ENCODE data around the gene ATP6V1C2. TPM values are rescaled to one million over a fixed set of nuclear protein-coding genes. Genes with fewer than 3 reads are reported as not detected.
A peak's percentile ranks its signal among the peaks of the same experiment; 100 is the strongest.

ATP6V1C2 gene
- total RNA-seq, 1 donor from 2014 or later, result not detected

DNA sequence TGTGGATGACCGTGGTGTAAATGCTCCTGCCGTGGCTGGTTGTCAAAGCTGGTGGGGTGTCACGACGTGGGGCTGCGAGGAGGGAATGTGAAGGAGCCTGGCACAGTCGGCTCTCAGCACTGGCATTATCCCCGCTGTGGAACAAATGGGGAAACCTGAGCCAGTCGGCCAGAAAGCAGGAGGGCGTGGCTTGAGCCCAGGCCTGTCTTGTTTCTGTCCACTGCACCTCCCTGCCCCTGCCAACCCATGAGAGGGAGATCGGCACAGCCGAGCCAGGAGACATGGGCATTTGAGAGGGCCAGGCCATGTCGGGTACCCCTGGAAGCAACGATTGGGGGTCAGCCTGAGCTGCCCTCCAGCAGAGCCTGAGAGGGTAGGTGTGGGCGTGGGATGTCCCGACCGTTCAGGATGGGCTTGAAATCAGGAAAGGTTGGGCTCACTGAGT, 46.7 kb downstream of the ATP6V1C2 start:
- no peak for DNase-seq
- Mint-ChIP-seq H3K9me3 (no peaks in the 10 kb centered on the region), H3K4me1 (no peaks in the 10 kb centered on the region), H3K4me3 (no peak overlapping the region), H3K27ac (no peak overlapping the region), H3K36me3 (ENCODE audit: low read depth) (no peaks in the 10 kb centered on the region), H3K27me3 (peaks cover 3% of the 10 kb centered on the region)
- intact Hi-C loops (cut with micrococcal nuclease), result no loop called here

DNA sequence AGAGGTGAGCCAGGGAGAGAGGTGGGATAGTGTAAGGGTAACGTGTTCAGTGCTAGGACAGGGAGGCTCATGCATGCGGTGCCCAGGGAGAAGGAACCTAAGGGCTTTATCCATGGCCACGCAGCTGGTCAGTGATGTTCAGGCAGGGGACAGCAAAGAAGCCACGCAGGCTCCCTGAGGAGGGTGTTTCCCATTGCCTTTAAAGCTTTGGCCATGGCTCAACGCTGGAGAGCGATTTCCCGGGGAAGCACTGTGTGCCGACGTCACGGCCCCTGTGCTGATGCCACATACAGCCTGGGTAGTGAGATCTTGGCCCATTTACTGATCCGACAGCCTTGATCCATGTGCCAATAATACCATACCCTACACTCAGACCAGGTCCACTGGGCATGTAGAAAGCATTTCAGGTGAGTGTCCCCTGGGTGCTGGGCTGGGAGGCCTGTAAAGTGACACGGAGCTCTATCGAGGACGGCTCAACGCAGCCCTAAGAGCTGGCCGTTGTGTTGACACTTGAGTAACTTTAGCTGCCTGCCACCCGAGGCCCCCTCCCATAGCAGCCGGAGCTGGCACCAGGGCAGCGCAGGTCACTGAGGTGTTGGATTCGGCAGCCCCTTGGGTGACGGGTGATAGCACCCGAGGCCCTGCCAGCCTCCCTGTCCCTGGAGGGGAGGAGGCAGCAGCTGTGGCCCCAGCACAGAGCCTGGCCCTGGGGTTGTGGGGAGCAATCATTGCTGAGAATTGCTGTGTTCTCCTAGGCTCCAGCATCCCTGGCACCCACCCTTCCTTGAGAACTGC, 49.7 kb downstream of the ATP6V1C2 start:
- H3K36me3 Mint-ChIP-seq (ENCODE audit: low read depth), result no peaks in the 10 kb centered on the region
- no peak overlapping the region for H3K4me3 Mint-ChIP-seq
- no peaks in the 10 kb centered on the region for H3K27me3 Mint-ChIP-seq
- intact Hi-C loops (cut with micrococcal nuclease), result no loop called here
- peaks cover 2% of the 10 kb centered on the region for H3K4me1 Mint-ChIP-seq
- no peak for DNase-seq
- no peak overlapping the region for H3K27ac Mint-ChIP-seq
- no peaks in the 10 kb centered on the region for H3K9me3 Mint-ChIP-seq

DNA sequence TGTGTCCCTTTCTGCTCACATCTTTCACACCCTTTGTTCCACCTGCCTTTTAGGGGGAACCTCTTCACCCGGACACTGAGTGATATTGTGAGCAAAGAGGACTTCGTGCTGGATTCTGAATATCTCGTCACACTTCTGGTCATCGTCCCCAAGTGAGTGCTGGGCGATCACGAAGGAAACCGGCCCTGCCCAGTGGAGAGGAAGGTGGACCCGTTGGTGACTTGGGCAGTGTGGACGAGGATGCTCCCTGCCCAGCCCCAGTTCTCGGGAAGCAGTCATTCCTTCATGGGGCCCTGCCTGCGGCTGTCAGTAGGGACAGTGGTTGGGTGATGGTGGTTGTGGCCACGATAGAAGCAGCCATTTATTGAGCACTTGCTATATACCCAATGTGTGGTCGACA, 50.4 kb downstream of the ATP6V1C2 start:
- no peaks in the 10 kb centered on the region for H3K27me3 Mint-ChIP-seq
- no peak for DNase-seq
- H3K36me3 Mint-ChIP-seq (ENCODE audit: low read depth), result no peaks in the 10 kb centered on the region
- no peak overlapping the region for H3K27ac Mint-ChIP-seq
- intact Hi-C loops (cut with micrococcal nuclease), result no loop called here
- no peaks in the 10 kb centered on the region for H3K9me3 Mint-ChIP-seq
- no peak overlapping the region for H3K4me3 Mint-ChIP-seq
- H3K4me1 Mint-ChIP-seq, result peaks cover 2% of the 10 kb centered on the region

GRCh38 chr2:10772201-10772867, 50.9 kb downstream of the ATP6V1C2 start:
- Mint-ChIP-seq H3K27ac (no peak overlapping the region), H3K4me1 (peaks cover 2% of the 10 kb centered on the region), H3K9me3 (no peaks in the 10 kb centered on the region), H3K4me3 (no peak overlapping the region), H3K36me3 (ENCODE audit: low read depth) (no peaks in the 10 kb centered on the region), H3K27me3 (no peaks in the 10 kb centered on the region)
- intact Hi-C loops (cut with micrococcal nuclease), result no loop called here
- DNase-seq, result no peak

- H3K36me3 Mint-ChIP-seq (ENCODE audit: low read depth), result no peaks in the 10 kb centered on the region
- intact Hi-C loops (cut with micrococcal nuclease), result no loop called here
- H3K4me3 Mint-ChIP-seq, result no peak overlapping the region
- H3K9me3 Mint-ChIP-seq, result no peaks in the 10 kb centered on the region
- DNase-seq, result no peak
- H3K4me1 Mint-ChIP-seq, result peaks cover 2% of the 10 kb centered on the region
- no peak overlapping the region for H3K27ac Mint-ChIP-seq
- H3K27me3 Mint-ChIP-seq, result no peaks in the 10 kb centered on the region
Observed at GRCh38 chr2:10772868-10773215, 51.4 kb downstream of the ATP6V1C2 start.

DNA sequence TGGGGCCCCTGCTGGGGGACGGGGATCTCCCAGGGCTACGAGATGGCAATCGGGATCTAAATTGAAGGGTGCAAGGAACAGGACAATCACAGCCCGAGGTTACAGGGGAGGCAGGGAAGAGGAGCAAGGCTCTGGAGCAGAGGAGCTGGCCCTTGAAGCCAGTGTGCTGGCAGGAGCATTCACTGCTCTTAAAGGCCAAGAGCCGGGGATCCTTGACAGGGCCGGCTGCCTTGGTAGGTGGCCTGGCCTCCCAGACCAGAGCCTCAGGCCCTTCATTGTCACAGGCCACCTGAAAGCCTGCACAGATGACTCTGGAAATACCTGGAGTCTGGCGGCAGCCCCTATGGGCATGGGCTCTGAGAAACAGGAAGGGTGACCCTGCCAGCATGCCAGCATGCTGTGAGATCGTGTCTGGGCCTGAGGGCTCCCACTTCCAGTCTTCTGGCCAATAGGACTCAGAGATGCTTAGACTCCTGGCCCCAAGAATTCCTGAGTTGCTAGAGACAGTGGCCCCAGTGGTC, 52.5 kb downstream of the ATP6V1C2 start:
- intact Hi-C loops (cut with micrococcal nuclease), result no loop called here
- no peaks in the 10 kb centered on the region for H3K9me3 Mint-ChIP-seq
- no peaks in the 10 kb centered on the region for H3K27me3 Mint-ChIP-seq
- no peak overlapping the region for H3K4me3 Mint-ChIP-seq
- H3K27ac Mint-ChIP-seq, result no peak overlapping the region
- DNase-seq, result no peak
- peaks cover 2% of the 10 kb centered on the region for H3K36me3 Mint-ChIP-seq (ENCODE audit: low read depth)
- H3K4me1 Mint-ChIP-seq, result peaks cover 2% of the 10 kb centered on the region

DNA sequence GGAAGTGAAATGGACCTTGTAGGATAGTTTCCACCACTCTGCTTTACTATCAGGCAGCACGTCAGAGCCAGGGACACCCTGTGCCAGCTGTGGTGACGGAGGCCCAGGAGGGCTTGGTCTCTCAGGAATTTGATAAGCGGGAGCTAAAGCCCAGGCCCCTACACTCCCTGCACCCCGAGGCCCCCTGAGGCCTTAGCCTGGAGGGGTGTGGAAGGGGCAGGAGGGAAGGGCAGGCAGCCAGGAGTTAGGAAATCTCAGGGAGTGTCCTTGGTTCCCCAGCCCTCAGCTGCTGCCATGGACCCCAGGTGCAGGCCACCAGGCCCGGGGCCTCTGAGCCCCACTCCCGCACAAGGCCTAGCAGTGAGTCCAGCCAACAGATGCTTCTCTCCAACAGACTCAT, 53.0 kb downstream of the ATP6V1C2 start:
- no peak overlapping the region for H3K27ac Mint-ChIP-seq

GRCh38 chr2:10775021-10775780, 53.8 kb downstream of the ATP6V1C2 start:
- H3K27ac Mint-ChIP-seq, result no peak overlapping the region
- peaks cover 2% of the 10 kb centered on the region for H3K4me1 Mint-ChIP-seq
- intact Hi-C loops (cut with micrococcal nuclease), result no loop called here
- no peaks in the 10 kb centered on the region for H3K27me3 Mint-ChIP-seq
- H3K36me3 Mint-ChIP-seq (ENCODE audit: low read depth), result peaks cover 8% of the 10 kb centered on the region
- no peak overlapping the region for H3K4me3 Mint-ChIP-seq
- H3K9me3 Mint-ChIP-seq, result no peaks in the 10 kb centered on the region
- no peak for DNase-seq

More for the DNA sequence above, 53.0 kb downstream of the ATP6V1C2 start:
- Mint-ChIP-seq H3K4me3 (no peak overlapping the region), H3K4me1 (peaks cover 2% of the 10 kb centered on the region), H3K9me3 (no peaks in the 10 kb centered on the region), H3K36me3 (ENCODE audit: low read depth) (peaks cover 2% of the 10 kb centered on the region), H3K27me3 (no peaks in the 10 kb centered on the region)
- intact Hi-C loops (cut with micrococcal nuclease), result no loop called here
- DNase-seq, result no peak

DNA sequence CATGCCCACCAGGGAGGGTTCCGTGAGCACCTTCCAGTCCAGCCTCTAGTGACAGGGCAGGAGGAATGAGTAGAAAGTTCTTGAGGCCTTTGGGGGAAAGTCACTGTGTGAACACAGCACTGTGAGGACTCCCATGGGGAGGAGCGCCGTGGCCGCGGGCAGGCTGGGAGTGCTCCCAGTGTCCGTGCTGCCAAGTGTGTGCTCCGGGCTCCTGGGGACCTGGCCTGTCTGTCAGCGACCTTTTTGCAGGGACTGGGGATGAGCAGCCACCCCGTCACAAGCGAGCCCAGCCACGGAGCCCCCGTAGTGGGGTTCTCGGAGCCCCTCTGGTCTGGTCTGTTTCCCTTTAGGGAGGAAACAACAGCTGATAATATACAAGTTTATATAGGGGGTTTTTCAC, 54.4 kb downstream of the ATP6V1C2 start:
- DNase-seq, result no peak
- no peak overlapping the region for H3K4me3 Mint-ChIP-seq

GRCh38 chr2:10776231-10776977, 55.0 kb downstream of the ATP6V1C2 start:
- Mint-ChIP-seq H3K27ac (no peak overlapping the region), H3K9me3 (no peaks in the 10 kb centered on the region), H3K27me3 (no peaks in the 10 kb centered on the region), H3K36me3 (ENCODE audit: low read depth) (peaks cover 16% of the 10 kb centered on the region), H3K4me3 (no peak overlapping the region), H3K4me1 (peaks cover 2% of the 10 kb centered on the region)
- no peak for DNase-seq
- intact Hi-C loops (cut with micrococcal nuclease), result no loop called here

More for the DNA sequence above, 54.4 kb downstream of the ATP6V1C2 start:
- Mint-ChIP-seq H3K9me3 (no peaks in the 10 kb centered on the region), H3K27ac (no peak overlapping the region), H3K27me3 (no peaks in the 10 kb centered on the region), H3K36me3 (ENCODE audit: low read depth) (peaks cover 11% of the 10 kb centered on the region), H3K4me1 (peaks cover 2% of the 10 kb centered on the region)
- intact Hi-C loops (cut with micrococcal nuclease), result no loop called here

- intact Hi-C loops (cut with micrococcal nuclease), result no loop called here
Observed at GRCh38 chr2:10777111-10777841, 55.8 kb downstream of the ATP6V1C2 start.

DNA sequence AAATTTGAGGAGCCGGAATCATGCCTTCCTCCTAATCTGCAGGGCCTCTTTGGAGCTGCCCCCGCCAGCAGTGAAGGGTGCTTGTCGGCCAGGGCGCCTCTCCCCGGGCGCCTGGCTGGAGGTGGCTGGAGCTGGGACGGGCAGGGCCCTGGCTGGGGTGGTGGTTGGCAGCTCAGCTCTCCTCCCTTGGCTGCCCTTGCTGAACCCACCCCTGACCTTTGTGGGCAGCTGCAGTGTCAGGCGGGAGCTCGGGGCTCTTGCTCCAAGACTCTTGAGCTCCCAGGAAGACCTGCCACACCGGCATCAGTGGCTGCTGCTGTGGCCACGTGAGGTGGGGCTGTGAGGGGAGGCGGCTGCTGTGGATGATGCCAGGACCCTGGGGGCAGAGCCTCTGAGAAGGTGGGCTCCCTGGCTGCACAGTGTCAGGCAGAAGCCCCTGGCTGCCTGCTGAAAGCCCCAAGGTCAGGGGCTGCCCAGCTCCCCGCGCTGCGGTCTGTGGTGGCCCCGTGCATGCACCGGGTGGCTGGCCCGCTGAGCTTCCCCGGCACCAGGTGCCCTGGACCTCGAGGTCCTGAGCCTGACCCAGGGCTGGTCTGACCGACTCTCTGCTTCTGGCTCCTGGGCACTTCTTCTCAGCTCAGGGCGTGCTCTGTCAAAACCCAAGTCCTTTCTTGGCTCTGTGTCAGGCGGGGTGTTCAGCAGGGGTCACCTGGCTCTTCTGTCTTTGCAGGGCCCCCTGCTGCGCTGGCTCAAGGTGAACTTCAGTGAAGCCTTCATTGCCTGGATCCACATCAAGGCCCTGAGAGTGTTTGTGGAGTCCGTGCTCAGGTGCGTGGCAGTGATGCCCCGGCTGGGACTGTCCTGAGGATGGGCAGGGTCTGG, 56.7 kb downstream of the ATP6V1C2 start:
- H3K4me1 Mint-ChIP-seq, result peaks cover 2% of the 10 kb centered on the region
- H3K9me3 Mint-ChIP-seq, result no peaks in the 10 kb centered on the region
- intact Hi-C loops (cut with micrococcal nuclease), result no loop called here
- H3K27me3 Mint-ChIP-seq, result no peaks in the 10 kb centered on the region
- no peak for DNase-seq
- H3K27ac Mint-ChIP-seq, result no peak overlapping the region
- peaks cover 28% of the 10 kb centered on the region for H3K36me3 Mint-ChIP-seq (ENCODE audit: low read depth)
- no peak overlapping the region for H3K4me3 Mint-ChIP-seq

More at GRCh38 chr2:10777111-10777841, 55.8 kb downstream of the ATP6V1C2 start:
- Mint-ChIP-seq H3K9me3 (no peaks in the 10 kb centered on the region), H3K4me3 (no peak overlapping the region), H3K36me3 (ENCODE audit: low read depth) (peaks cover 23% of the 10 kb centered on the region), H3K27ac (no peak overlapping the region), H3K4me1 (peaks cover 2% of the 10 kb centered on the region), H3K27me3 (no peaks in the 10 kb centered on the region)
- DNase-seq, result peak; percentile 54
